K562 (cell line): ENCODE results near the gene OOSP1. TPM values are rescaled to one million over a fixed set of nuclear protein-coding genes. Genes with fewer than 3 reads are reported as not detected.

ENCODE experiments used
- ARID2 ChIP-seq: fragments of 450-650 bp; IDR thresholded peaks from 2 replicates; pipeline ENCODE4 v1.6.1; 2017; ENCODE audit warnings: antibody characterized with exemption, mild to moderate bottlenecking
- ATF1 ChIP-seq, 2 experiments: fragments of 450-650 bp in 1 of 2; IDR thresholded peaks; 2 replicates each; pipeline ENCODE4 v1.6.1; 2016; ENCODE audit warnings: missing compliant biosample characterization in 1 of 2, missing genetic modification characterization in 1 of 2
- BCLAF1 ChIP-seq, 2 experiments: fragments of 450-650 bp in 1 of 2; IDR thresholded peaks; 2 replicates each; pipeline ENCODE4 v1.6.1; 2011 to 2017; ENCODE audit warnings: low read depth in 2 of 2, antibody characterized with exemption in 1 of 2, borderline replicate concordance in 1 of 2, low read length in 1 of 2, mild to moderate bottlenecking in 1 of 2, mixed read lengths in 1 of 2; ENCODE audit not compliant: control insufficient read depth in 1 of 2
- GABPA ChIP-seq: fragments of 200-800 bp; sonication (Bioruptor generic); conservative IDR thresholded peaks from 2 replicates; pipeline ENCODE4 v1.6.1; 2016; ENCODE audit warnings: low read depth, missing genetic modification characterization, missing compliant biosample characterization
- ID3 ChIP-seq, 2 experiments: fragments of 250-450 bp in 1 of 2; fragments of 450-650 bp in 1 of 2; sonication (Bioruptor Pico) in 1 of 2; IDR thresholded peaks; 2 replicates each; pipeline versions ENCODE4 v1.6.1 to v1.8.0; 2016 to 2021; ENCODE audit warnings: mild to moderate bottlenecking in 2 of 2, moderate library complexity in 2 of 2, missing compliant biosample characterization in 1 of 2, missing genetic modification characterization in 1 of 2
- MEIS2 ChIP-seq: fragments of 450-650 bp; IDR thresholded peaks from 2 replicates; pipeline ENCODE4 v1.6.1; 2014; ENCODE audit warnings: mild to moderate bottlenecking; ENCODE audit not compliant: partially characterized antibody
- SMARCE1 ChIP-seq: fragments of 450-650 bp; IDR thresholded peaks from 2 replicates; pipeline ENCODE4 v1.7.1; 2016; ENCODE audit warnings: mild to moderate bottlenecking
- SNRNP70 ChIP-seq: fragments of 200-400 bp; formaldehyde crosslinking; optimal IDR thresholded peaks from 2 replicates; pipeline ENCODE3; 2017; ENCODE audit warnings: low read depth, low read length
- TAF7 ChIP-seq: fragments of 450-650 bp; IDR thresholded peaks from 2 replicates; pipeline ENCODE4 v1.6.1; 2016; ENCODE audit warnings: missing genetic modification characterization, missing compliant biosample characterization
- ZNF609 ChIP-seq: sonication (generic); formaldehyde crosslinking; IDR thresholded peaks from 2 replicates; pipeline ENCODE4 v1.8.1; 2023; ENCODE audit warnings: missing genetic modification reagents, mild to moderate bottlenecking, borderline replicate concordance
- polyA plus RNA-seq, 8 experiments: library from polyadenylated mRNA; depleted of rRNA in 4 of 8; stranded (reverse) in 5 of 8; unstranded in 3 of 8; fragments of >200 nt; fragmentation: Nextera tagmentation in 2 of 8; fragmentation: Illumina TruSeq in 1 of 8; extraction: Ambion mirVana in 2 of 8; extraction: Trizol in 1 of 8; gene quantifications; 2 replicates each; pipeline versions ENCODE4 v1.2.1 to v1.2.3, GENCODE V29; 2011 to 2014; ENCODE audit warnings: inconsistent platforms in 1 of 8, missing spikeins in 1 of 8
- total RNA-seq, 7 experiments: library from RNA; depleted of rRNA in 6 of 7; stranded (reverse); fragments of >200 nt in 6 of 7; fragmentation: Illumina TruSeq in 2 of 7; extraction: Trizol in 2 of 7; gene quantifications; 2 replicates each; pipeline versions ENCODE4 v1.2.1 to v1.2.3, GENCODE V29; 2011 to 2021; ENCODE audit warnings: low replicate concordance in 1 of 7
- TF ChIP-seq, protein P1 (sequence below): fragments of 250-450 bp; sonication (Bioruptor Pico); IDR thresholded peaks from 2 replicates; pipeline ENCODE4 v1.5.0; 2021; ENCODE audit warnings: mild to moderate bottlenecking, moderate library complexity
- TF ChIP-seq, protein P2 (sequence below), 3 experiments: IDR thresholded peaks in 2 of 3; conservative IDR thresholded peaks in 1 of 3; 2 replicates each; pipeline ENCODE4 v1.5.1; 2011 to 2012; ENCODE audit warnings: low read length in 3 of 3, mild to moderate bottlenecking in 3 of 3, control low read depth in 2 of 3, improper control_type of control experiment in 1 of 3, inconsistent platforms in 1 of 3, low read depth in 1 of 3, mixed read lengths in 1 of 3, moderate library complexity in 1 of 3; ENCODE audit not compliant: insufficient read depth in 2 of 3

Gene OOSP1
- total and polyA plus RNA-seq, 9 of the 15 experiments (the other 6 are each of a cell fraction or from before 2014, with no cell fraction given), result 0.14 to 3.0 (median 0.61) TPM

GRCh38 chr11:59891781-59892181 is 46.5 kb upstream of the OOSP1 start (continued):
- TF ChIP-seq, protein P1, sequence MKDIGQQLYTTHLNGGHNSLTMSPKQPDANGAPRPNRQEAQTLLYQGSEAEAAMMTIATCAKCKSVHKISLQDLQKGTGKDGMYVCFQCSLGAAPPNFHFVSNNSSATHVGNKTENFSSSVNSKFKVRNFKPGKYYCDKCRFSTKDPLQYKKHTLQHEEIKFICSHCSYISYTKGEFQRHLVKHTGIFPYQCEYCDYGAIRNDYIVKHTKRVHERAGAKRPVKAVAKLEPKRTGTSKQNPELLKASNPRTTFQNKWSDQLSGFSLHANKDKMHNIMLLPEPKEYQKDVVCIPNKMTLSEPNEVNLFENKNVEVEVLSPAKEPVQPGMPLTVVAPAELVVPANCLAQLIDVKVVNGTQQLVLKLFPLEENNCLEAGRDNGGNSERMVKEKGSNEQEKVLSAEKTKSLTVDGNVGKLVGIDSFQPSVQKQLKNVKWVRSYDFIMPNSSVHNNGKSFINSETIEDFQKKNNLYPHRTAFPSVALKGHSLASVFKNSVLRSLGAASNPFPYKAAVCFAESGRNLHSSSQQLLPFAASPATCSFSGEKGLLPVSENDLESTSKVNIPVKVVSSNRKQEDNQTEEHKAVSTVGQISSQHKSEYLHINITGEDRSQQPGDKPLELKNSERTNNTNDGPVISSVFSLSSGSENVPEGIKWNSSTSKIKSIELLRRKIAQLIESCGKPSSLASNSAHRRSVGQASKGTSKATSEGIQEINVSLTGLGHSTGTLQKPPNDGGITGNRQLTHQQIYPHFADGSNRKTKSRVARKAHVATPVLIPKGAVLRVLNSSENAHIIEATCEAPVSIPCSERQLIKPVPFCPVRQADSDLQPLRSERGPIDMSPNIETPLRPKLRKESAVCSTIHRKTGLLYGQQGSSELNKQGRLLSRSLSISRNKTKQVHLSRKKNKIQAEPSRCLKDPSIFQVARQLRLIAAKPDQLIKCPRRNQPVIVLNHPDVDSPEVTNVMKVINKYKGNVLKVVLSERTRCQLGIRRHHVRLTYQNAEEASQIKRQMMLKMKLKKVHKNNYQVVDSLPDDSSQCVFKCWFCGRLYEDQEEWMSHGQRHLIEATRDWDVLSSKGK (CRISPR knock-in tag), result no peak
- TF ChIP-seq GABPA, result 0 out of 2 replicates have a peak, but pooled peaks have one; percentile 22
- TF ChIP-seq TAF7, result no peak
- TF ChIP-seq ATF1 (CRISPR knock-in tag; IDR thresholded peaks at IDR 0.05), result no peak
- TF ChIP-seq ATF1 (tag; IDR thresholded peaks at IDR 0.05), result peak; percentile 45
- TF ChIP-seq SMARCE1, result 0 out of 2 replicates have a peak, but pooled peaks have one; percentile 27
- no peak for TF ChIP-seq BCLAF1 (IDR thresholded peaks at IDR 0.05; ENCODE audit: borderline replicate concordance in 1 of 2, control insufficient read depth in 1 of 2, low read depth in 2 of 2, low read length in 1 of 2)
- TF ChIP-seq, protein P2, sequence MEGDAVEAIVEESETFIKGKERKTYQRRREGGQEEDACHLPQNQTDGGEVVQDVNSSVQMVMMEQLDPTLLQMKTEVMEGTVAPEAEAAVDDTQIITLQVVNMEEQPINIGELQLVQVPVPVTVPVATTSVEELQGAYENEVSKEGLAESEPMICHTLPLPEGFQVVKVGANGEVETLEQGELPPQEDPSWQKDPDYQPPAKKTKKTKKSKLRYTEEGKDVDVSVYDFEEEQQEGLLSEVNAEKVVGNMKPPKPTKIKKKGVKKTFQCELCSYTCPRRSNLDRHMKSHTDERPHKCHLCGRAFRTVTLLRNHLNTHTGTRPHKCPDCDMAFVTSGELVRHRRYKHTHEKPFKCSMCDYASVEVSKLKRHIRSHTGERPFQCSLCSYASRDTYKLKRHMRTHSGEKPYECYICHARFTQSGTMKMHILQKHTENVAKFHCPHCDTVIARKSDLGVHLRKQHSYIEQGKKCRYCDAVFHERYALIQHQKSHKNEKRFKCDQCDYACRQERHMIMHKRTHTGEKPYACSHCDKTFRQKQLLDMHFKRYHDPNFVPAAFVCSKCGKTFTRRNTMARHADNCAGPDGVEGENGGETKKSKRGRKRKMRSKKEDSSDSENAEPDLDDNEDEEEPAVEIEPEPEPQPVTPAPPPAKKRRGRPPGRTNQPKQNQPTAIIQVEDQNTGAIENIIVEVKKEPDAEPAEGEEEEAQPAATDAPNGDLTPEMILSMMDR (IDR thresholded peaks at IDR 0.05 in 2 of 3, conservative IDR thresholded peaks at IDR 0.05 in 1 of 3; ENCODE audit: insufficient read depth in 2 of 3, low read depth in 1 of 3, low read length in 3 of 3), result 0 out of 6 replicates have a peak, but pooled peaks of 1 of the 3 experiments have one; percentile 15
- TF ChIP-seq SNRNP70, result no peak
- no peak for TF ChIP-seq ID3 (CRISPR knock-in tag; IDR thresholded peaks at IDR 0.05)
- no peak for TF ChIP-seq ID3 (tag; IDR thresholded peaks at IDR 0.05)
- no peak for TF ChIP-seq ZNF609
- no peak for TF ChIP-seq ARID2
- TF ChIP-seq MEIS2, result peak; percentile 55
